Measurements from ENCODE around the gene MCFD2.
"Not testable (repeated sequence)": the region's sequence is repeated elsewhere in the genome, so short reads cannot be mapped to it uniquely, and the experiment has no call there.

MCFD2 gene

GRCh38 chr2:46876741-46877384, 38.7 kb downstream of the MCFD2 start:
- Histone ChIP-seq H3K4me2 (ENCODE audit: low read depth, low read length, poor library complexity, severe bottlenecking) (no peak overlapping the region), H3K4me3 (ENCODE audit: insufficient read depth, low read length, poor library complexity, severe bottlenecking) (no peak overlapping the region), H3K9me3 (ENCODE audit: insufficient read depth, low read length) (no peaks in the 10 kb centered on the region), H3K9ac (ENCODE audit: low read length) (no peak overlapping the region), H2AFZ (ENCODE audit: low read depth, low read length, severe bottlenecking) (no peak overlapping the region), H3K79me2 (ENCODE audit: insufficient read depth, low read length) (no peaks in the 10 kb centered on the region), H3K27me3 (ENCODE audit: low read length) (no peaks in the 10 kb centered on the region), H4K20me1 (ENCODE audit: low read depth, low read length) (no peaks in the 10 kb centered on the region), H3K27ac (ENCODE audit: low read depth, low read length) (no peak overlapping the region), H3K36me3 (ENCODE audit: low read length) (no peaks in the 10 kb centered on the region), H3K9me2 (replicated peaks; ENCODE audit: insufficient read depth, low read length) (no peaks in the 10 kb centered on the region), H3F3A (ENCODE audit: insufficient read depth) (no peaks in the 10 kb centered on the region)
- TF ChIP-seq EZH2phosphoT487 (conservative IDR thresholded peaks at IDR 0.05; ENCODE audit: low read length) (no peak), CTCF (IDR thresholded peaks at IDR 0.05; ENCODE audit: insufficient read depth, low read length, poor library complexity, severe bottlenecking) (no peak)

- H3K4me2 ChIP-seq (ENCODE audit: low read depth, low read length, poor library complexity, severe bottlenecking); H2AFZ ChIP-seq (ENCODE audit: low read depth, low read length, severe bottlenecking); H3F3A ChIP-seq (ENCODE audit: insufficient read depth); H3K36me3 ChIP-seq (ENCODE audit: low read length); H3K79me2 ChIP-seq (ENCODE audit: insufficient read depth, low read length); H3K9me2 ChIP-seq (replicated peaks; ENCODE audit: insufficient read depth, low read length); H3K4me3 ChIP-seq (ENCODE audit: insufficient read depth, low read length, poor library complexity, severe bottlenecking); H3K27ac ChIP-seq (ENCODE audit: low read depth, low read length); H3K9me3 ChIP-seq (ENCODE audit: insufficient read depth, low read length); H3K27me3 ChIP-seq (ENCODE audit: low read length); H4K20me1 ChIP-seq (ENCODE audit: low read depth, low read length); H3K9ac ChIP-seq (ENCODE audit: low read length): not testable (repeated sequence)
Observed at GRCh38 chr2:46875962-46876689, 39.5 kb downstream of the MCFD2 start.

GRCh38 chr2:46875226-46875899, 40.2 kb downstream of the MCFD2 start:
- no peak overlapping the region for H3K27ac ChIP-seq (ENCODE audit: low read depth, low read length)
- TF ChIP-seq CTCF (IDR thresholded peaks at IDR 0.05; ENCODE audit: insufficient read depth, low read length, poor library complexity, severe bottlenecking) (no peak), EZH2phosphoT487 (conservative IDR thresholded peaks at IDR 0.05; ENCODE audit: low read length) (no peak)
- no peak overlapping the region for H3K4me2 ChIP-seq (ENCODE audit: low read depth, low read length, poor library complexity, severe bottlenecking)
- H3K9me2 ChIP-seq (replicated peaks; ENCODE audit: insufficient read depth, low read length): no peaks in the 10 kb centered on the region
- no peak overlapping the region for H3K4me3 ChIP-seq (ENCODE audit: insufficient read depth, low read length, poor library complexity, severe bottlenecking)
- H3K79me2 ChIP-seq (ENCODE audit: insufficient read depth, low read length): no peaks in the 10 kb centered on the region
- H3K9ac ChIP-seq (ENCODE audit: low read length): no peak overlapping the region
- no peak overlapping the region for H2AFZ ChIP-seq (ENCODE audit: low read depth, low read length, severe bottlenecking)
- no peaks in the 10 kb centered on the region for H3F3A ChIP-seq (ENCODE audit: insufficient read depth)
- H3K9me3 ChIP-seq (ENCODE audit: insufficient read depth, low read length): no peaks in the 10 kb centered on the region
- no peaks in the 10 kb centered on the region for H4K20me1 ChIP-seq (ENCODE audit: low read depth, low read length)
- H3K36me3 ChIP-seq (ENCODE audit: low read length): no peaks in the 10 kb centered on the region
- H3K27me3 ChIP-seq (ENCODE audit: low read length): no peaks in the 10 kb centered on the region
